ENCODE measurements around the gene ITFG2. TPM values are rescaled to one million over a fixed set of nuclear protein-coding genes. Genes with fewer than 3 reads are reported as not detected.

The ITFG2 gene
- total and polyA plus RNA-seq, 2 donors = 23.2 to 27.2 TPM

DNA sequence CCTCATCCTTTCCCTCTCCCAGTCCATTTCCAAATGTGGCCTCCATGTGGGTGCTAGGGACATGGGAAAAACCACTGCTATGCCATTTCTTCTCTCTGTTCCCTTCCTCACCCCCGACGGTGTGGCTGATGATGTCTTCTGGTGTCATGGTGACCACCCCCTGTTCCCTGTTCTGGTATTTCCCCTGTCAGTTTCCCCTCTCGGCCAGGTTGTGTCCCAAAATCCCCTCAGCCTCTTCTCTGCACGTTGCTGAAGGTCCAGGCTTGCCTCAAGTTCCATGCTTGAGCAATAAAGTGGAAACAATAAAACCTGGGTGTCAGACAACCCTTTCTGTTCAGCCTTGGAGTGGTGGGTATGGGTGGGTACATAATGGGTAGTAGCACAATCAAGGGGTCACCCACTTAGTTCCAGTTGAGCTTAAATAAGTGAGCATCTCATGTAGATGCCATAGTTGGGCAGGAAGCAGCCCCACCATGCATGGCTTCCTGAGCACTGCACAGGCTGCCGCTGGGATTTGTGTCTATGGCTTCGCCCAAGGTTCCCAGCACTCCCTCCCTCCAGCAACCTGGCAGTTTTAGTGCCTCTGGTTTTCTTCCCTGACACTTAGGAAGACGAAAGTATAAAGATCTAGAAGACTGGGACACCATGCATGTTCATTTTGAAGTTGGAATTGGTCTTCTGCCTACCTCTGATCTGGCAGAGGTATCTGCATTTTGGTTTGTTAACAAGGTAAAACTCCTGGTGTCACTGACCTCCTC is 8.7 kb upstream of the ITFG2 start:
- H3K27ac ChIP-seq (ENCODE audit: low read depth) = no peak overlapping the region
- peaks cover 5% of the 10 kb centered on the region for H3K36me3 ChIP-seq (ENCODE audit: insufficient read depth)
- H3K4me3 ChIP-seq (ENCODE audit: low read depth, low read length) = no peak overlapping the region
- 64% methylated on average over 7 of the region's 7 CpGs for WGBS
- H3K4me1 ChIP-seq (ENCODE audit: insufficient read depth) = no peaks in the 10 kb centered on the region
- no peak for DNase-seq (ENCODE audit: extremely low spot score)

GRCh38 chr12:2804393-2805142 is 7.9 kb upstream of the ITFG2 start:
- no peaks in the 10 kb centered on the region for H3K4me1 ChIP-seq (ENCODE audit: insufficient read depth)
- no peak overlapping the region for H3K27ac ChIP-seq (ENCODE audit: low read depth)
- peaks cover 3% of the 10 kb centered on the region for H3K36me3 ChIP-seq (ENCODE audit: insufficient read depth)
- DNase-seq (ENCODE audit: extremely low spot score) = no peak
- 41% methylated on average over 5 of the region's 5 CpGs for WGBS
- H3K4me3 ChIP-seq (ENCODE audit: low read depth, low read length) = no peak overlapping the region

- H3K27ac ChIP-seq (ENCODE audit: low read depth) = no peak overlapping the region
- 17% methylated on average over 2 of the region's 2 CpGs for WGBS
These were observed 7.3 kb upstream of the ITFG2 start for GRCh38 chr12:2805143-2805520.

GRCh38 chr12:2806700-2807099 is 5.8 kb upstream of the ITFG2 start:
- WGBS = 88% methylated on average over 6 of the region's 6 CpGs
- Histone ChIP-seq H3K27ac (ENCODE audit: low read depth) (no peak overlapping the region), H3K4me3 (ENCODE audit: low read depth, low read length) (no peak overlapping the region), H3K4me1 (ENCODE audit: insufficient read depth) (no peaks in the 10 kb centered on the region), H3K36me3 (ENCODE audit: insufficient read depth) (no peaks in the 10 kb centered on the region)
- no peak for DNase-seq (ENCODE audit: extremely low spot score)

More at GRCh38 chr12:2805143-2805520, 7.3 kb upstream of the ITFG2 start:
- DNase-seq (ENCODE audit: extremely low spot score) = no peak
- H3K36me3 ChIP-seq (ENCODE audit: insufficient read depth) = peaks cover 3% of the 10 kb centered on the region
- no peak overlapping the region for H3K4me3 ChIP-seq (ENCODE audit: low read depth, low read length)
- no peaks in the 10 kb centered on the region for H3K4me1 ChIP-seq (ENCODE audit: insufficient read depth)

GRCh38 chr12:2811801-2812200 is 667 bp upstream of the ITFG2 start:
- Histone ChIP-seq H3K27ac (ENCODE audit: low read depth) (no peak overlapping the region), H3K4me1 (ENCODE audit: insufficient read depth) (no peaks in the 10 kb centered on the region), H3K36me3 (ENCODE audit: insufficient read depth) (no peaks in the 10 kb centered on the region), H3K4me3 (ENCODE audit: low read depth, low read length) (no peak overlapping the region)
- WGBS = 83% methylated on average over 5 of the region's 5 CpGs
- DNase-seq (ENCODE audit: extremely low spot score) = no peak

DNA sequence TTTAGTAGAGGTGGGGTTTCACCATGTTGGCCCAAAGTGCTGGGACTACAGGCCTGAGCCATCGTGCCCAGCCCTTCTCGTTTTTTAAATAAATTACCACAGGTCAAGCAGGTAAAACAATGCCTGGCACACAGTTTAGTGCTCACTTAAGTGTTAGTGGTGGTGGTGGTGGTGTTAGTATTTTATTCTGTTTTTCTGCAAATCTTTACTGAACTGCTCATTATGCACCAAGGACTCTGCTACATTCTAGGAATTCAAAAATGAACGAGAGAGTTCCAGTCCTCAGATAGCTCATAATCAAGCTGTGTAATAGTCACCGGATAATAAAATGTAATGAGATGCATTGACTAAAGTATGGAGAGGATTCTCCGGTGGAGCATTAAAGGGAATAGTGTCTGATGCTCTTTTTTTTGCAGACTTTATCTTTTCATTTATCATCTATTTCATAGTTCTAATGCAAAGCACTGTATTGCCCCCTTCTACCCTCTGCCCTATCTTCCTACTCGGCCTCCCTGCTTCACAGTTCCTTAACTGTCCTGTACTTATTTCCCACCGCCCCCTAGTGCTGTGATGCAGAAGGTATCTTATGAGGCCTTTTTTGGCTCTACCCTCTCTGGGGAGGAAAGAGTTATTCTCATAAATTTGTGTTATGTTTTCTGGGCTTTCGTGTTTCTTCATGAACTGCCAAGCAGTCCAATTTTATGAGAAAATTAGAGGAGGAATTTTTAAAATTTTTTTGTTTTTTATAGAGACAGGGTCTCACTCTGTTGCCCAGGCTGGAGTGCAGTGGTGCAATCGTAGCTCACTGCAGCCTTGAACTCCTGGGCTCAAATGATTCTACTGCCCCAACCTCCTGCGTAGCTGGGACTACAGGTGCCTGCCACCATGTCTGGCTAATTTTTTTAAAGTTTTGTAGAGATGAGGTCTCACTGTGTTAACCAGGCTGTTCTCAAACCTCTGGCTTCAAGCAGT is 1.0 kb downstream of the ITFG2 start:
- no peak for DNase-seq (ENCODE audit: extremely low spot score)
- H3K4me3 ChIP-seq (ENCODE audit: low read depth, low read length) = peak overlapping the region; percentile 62
- H3K4me1 ChIP-seq (ENCODE audit: insufficient read depth) = no peaks in the 10 kb centered on the region
- peak overlapping the region; percentile 86 for H3K27ac ChIP-seq (ENCODE audit: low read depth)
- WGBS = 11% methylated on average over 10 of the region's 10 CpGs
- H3K36me3 ChIP-seq (ENCODE audit: insufficient read depth) = no peaks in the 10 kb centered on the region

GRCh38 chr12:2819810-2820209 is 7.3 kb downstream of the ITFG2 start:
- no peak for DNase-seq (ENCODE audit: extremely low spot score)
- 95% methylated on average over 15 of the region's 15 CpGs for WGBS
- no peak overlapping the region for H3K4me3 ChIP-seq (ENCODE audit: low read depth, low read length)
- no peak overlapping the region for H3K27ac ChIP-seq (ENCODE audit: low read depth)
- no peaks in the 10 kb centered on the region for H3K4me1 ChIP-seq (ENCODE audit: insufficient read depth)
- H3K36me3 ChIP-seq (ENCODE audit: insufficient read depth) = peaks cover 2% of the 10 kb centered on the region

GRCh38 chr12:2820432-2820831 is 8.0 kb downstream of the ITFG2 start:
- no peaks in the 10 kb centered on the region for H3K4me1 ChIP-seq (ENCODE audit: insufficient read depth)
- H3K4me3 ChIP-seq (ENCODE audit: low read depth, low read length) = no peak overlapping the region
- 87% methylated on average over 9 of the region's 9 CpGs for WGBS

DNA sequence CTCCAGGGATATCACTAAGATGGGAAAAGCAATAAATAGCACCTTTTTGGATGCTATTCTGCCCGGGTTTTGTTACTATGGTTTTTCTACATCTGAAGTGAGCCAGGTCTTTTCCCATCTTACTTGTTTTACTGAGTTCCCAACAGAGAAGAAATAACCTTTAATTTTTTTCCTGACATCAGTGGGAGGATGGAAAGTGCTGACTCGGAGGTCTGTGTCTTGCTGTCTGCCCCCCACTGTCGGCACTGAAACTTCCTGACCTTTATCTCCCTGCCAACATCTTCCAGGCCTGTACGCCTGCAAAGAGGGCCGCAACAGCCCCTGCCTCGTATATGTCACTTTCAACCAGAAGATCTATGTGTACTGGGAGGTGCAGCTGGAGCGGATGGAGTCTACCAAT is 11.0 kb downstream of the ITFG2 start:
- 70% methylated on average over 7 of the region's 7 CpGs for WGBS
- no peak for DNase-seq (ENCODE audit: extremely low spot score)
- Histone ChIP-seq H3K27ac (ENCODE audit: low read depth) (no peak overlapping the region), H3K36me3 (ENCODE audit: insufficient read depth) (peaks cover 6% of the 10 kb centered on the region), H3K4me3 (ENCODE audit: low read depth, low read length) (no peak overlapping the region), H3K4me1 (ENCODE audit: insufficient read depth) (no peaks in the 10 kb centered on the region)

More at GRCh38 chr12:2820432-2820831, 8.0 kb downstream of the ITFG2 start:
- no peak for DNase-seq (ENCODE audit: extremely low spot score)
- no peak overlapping the region for H3K27ac ChIP-seq (ENCODE audit: low read depth)
- peaks cover 2% of the 10 kb centered on the region for H3K36me3 ChIP-seq (ENCODE audit: insufficient read depth)

DNA sequence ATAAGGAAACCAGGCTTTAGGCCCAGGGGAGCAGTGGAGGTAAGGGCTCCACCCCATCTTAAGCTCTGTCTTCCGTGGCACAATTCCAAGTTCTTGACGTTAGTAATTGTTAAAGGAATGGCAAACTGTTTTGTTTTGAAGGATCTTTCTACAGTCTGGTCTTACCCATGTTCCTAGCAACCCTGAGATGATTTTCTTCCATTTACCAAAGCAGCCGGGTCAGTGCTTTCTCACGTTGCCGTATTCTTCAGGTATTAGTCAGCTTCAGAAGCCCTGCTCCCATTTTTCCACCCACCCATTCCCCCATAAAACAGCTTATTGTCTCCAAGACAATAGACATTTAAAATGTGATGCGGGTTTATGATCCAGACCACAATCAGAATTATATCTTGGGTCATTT is 12.1 kb downstream of the ITFG2 start:
- peaks cover 6% of the 10 kb centered on the region for H3K36me3 ChIP-seq (ENCODE audit: insufficient read depth)

DNA sequence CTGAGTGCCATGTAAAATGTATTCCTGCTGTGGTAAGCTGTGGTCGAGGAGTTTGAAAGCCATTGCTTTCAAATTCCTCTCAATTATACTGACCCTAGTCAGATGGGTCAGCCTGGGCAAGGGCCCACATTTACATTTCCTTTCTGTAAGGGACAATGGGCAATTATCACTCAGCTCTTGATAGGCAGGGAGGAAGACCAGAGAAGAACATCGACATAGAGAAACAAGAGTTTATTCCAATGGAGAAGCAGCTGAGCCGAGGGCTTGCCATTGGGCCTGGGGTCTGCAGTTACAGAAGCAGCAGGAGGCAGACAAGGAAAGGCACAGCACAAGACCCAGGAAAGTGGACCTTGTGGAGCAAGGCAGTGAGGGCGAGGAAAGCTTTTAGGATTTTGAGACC is 12.7 kb downstream of the ITFG2 start:
- Histone ChIP-seq H3K4me3 (ENCODE audit: low read depth, low read length) (no peak overlapping the region), H3K27ac (ENCODE audit: low read depth) (no peak overlapping the region), H3K4me1 (ENCODE audit: insufficient read depth) (no peaks in the 10 kb centered on the region), H3K36me3 (ENCODE audit: insufficient read depth) (peaks cover 4% of the 10 kb centered on the region)
- no peak for DNase-seq (ENCODE audit: extremely low spot score)
- WGBS = 76% methylated on average over 4 of the region's 4 CpGs

More for the DNA sequence above, 12.1 kb downstream of the ITFG2 start:
- no peak for DNase-seq (ENCODE audit: extremely low spot score)
- Histone ChIP-seq H3K4me1 (ENCODE audit: insufficient read depth) (no peaks in the 10 kb centered on the region), H3K4me3 (ENCODE audit: low read depth, low read length) (no peak overlapping the region), H3K27ac (ENCODE audit: low read depth) (no peak overlapping the region)
- 78% methylated on average over 6 of the region's 6 CpGs for WGBS

- no peak overlapping the region for H3K4me3 ChIP-seq (ENCODE audit: low read depth, low read length)
- no peaks in the 10 kb centered on the region for H3K4me1 ChIP-seq (ENCODE audit: insufficient read depth)
- H3K27ac ChIP-seq (ENCODE audit: low read depth) = no peak overlapping the region
- 96% methylated on average over 3 of the region's 3 CpGs for WGBS
- no peak for DNase-seq (ENCODE audit: extremely low spot score)
- peaks cover 4% of the 10 kb centered on the region for H3K36me3 ChIP-seq (ENCODE audit: insufficient read depth)
These were observed 13.6 kb downstream of the ITFG2 start for GRCh38 chr12:2826036-2826435.

GRCh38 chr12:2826721-2827515 is 14.4 kb downstream of the ITFG2 start:
- H3K4me3 ChIP-seq (ENCODE audit: low read depth, low read length) = no peak overlapping the region
- no peaks in the 10 kb centered on the region for H3K4me1 ChIP-seq (ENCODE audit: insufficient read depth)
- H3K27ac ChIP-seq (ENCODE audit: low read depth) = no peak overlapping the region
- H3K36me3 ChIP-seq (ENCODE audit: insufficient read depth) = peaks cover 4% of the 10 kb centered on the region
- 87% methylated on average over 14 of the region's 14 CpGs for WGBS
- no peak for DNase-seq (ENCODE audit: extremely low spot score)
